ENCODE measurements around the gene IFIT5.

DNA sequence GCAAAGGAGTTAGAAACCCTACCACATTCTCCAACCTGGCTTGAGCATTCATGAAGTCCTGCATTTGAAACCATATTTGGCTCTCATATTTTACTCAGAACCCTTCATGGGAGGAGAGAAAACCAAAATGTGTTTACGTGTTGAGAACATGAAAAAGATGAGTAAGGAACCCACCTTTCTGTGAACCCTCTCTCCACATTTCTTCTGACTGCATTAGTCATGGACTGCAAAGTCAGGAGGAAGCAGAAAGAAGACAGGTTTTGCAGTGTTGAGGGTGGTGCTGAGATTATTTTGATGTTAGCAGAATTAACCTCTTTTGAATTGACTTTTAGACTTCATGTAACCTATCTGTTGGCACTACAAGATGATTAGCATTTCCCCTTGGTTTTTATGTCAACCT, 31.6 kb upstream of the IFIT5 start:
- no peak for TF ChIP-seq POLR2A (IDR thresholded peaks at IDR 0.05)
- no peak for TF ChIP-seq CTCF (IDR thresholded peaks at IDR 0.05)

All from heart left ventricle (tissue), 13 donors.